Thymus (tissue), 11 donors: Measurements from ENCODE around the gene RGR. TPM values are rescaled to one million over a fixed set of nuclear protein-coding genes. Genes with fewer than 3 reads are reported as not detected.
"Not testable (repeated sequence)": the region's sequence is repeated elsewhere in the genome, so short reads cannot be mapped to it uniquely, and the experiment has no call there.

Experiments
- DNase-seq, 9 donors: peaks; one replicate each; pipeline ENCODE4 v3.0.0-alpha.2; 2013; ENCODE audit warnings: low spot score in 9 of 9, low read depth in 6 of 9, missing footprints in 1 of 9
- H3K27ac ChIP-seq, 2 donors: one replicate each; pipeline ENCODE4 v1.5.1; 2013; ENCODE audit warnings: control low read depth in 1 of 2, low read depth in 1 of 2, low read length in 1 of 2, mild to moderate bottlenecking in 1 of 2, moderate library complexity in 1 of 2
- H3K27me3 ChIP-seq, 2 donors: one replicate each; pipeline ENCODE4 v1.5.1; 2013; ENCODE audit warnings: low read length in 1 of 2; ENCODE audit not compliant: control insufficient read depth in 2 of 2, insufficient read depth in 1 of 2
- H3K36me3 ChIP-seq, 2 donors: one replicate each; pipeline ENCODE4 v1.5.1; 2013; ENCODE audit warnings: low read length in 1 of 2, mild to moderate bottlenecking in 1 of 2, moderate library complexity in 1 of 2; ENCODE audit not compliant: control insufficient read depth in 2 of 2, insufficient read depth in 2 of 2
- H3K4me1 ChIP-seq, 2 donors: one replicate each; pipeline ENCODE4 v1.5.1; 2013; ENCODE audit warnings: low read length in 2 of 2; ENCODE audit not compliant: control insufficient read depth in 2 of 2, insufficient read depth in 2 of 2
- H3K4me3 ChIP-seq, 2 donors: one replicate each; pipeline ENCODE4 v1.5.1; 2013; ENCODE audit warnings: low read length in 2 of 2, control low read depth in 1 of 2, mild to moderate bottlenecking in 1 of 2
- H3K9me3 ChIP-seq, 2 donors: one replicate each; pipeline ENCODE4 v1.5.1; 2013; ENCODE audit warnings: low read length in 1 of 2, mild to moderate bottlenecking in 1 of 2; ENCODE audit not compliant: control insufficient read depth in 2 of 2, insufficient read depth in 1 of 2
- WGBS: extraction: QIAGEN DNeasy Blood & Tissue Kit; methylation state at CpG from one replicate; pipeline ENCODE4 v1.1.7; 2013; 5-methylcytosine and 5-hydroxymethylcytosine counted together
- polyA plus RNA-seq: library from polyadenylated mRNA; stranded (reverse); fragments of 200-250 nt; gene quantifications from one replicate; pipeline ENCODE4 v1.2.3, GENCODE V29; 2013
- total RNA-seq: library from RNA; stranded (reverse); fragments of 120-200 nt; gene quantifications from one replicate; pipeline ENCODE4 v1.2.4, GENCODE V29; 2013
- donor health status: healthy.

Gene RGR
- total and polyA plus RNA-seq, 2 donors = 0.18 TPM; not detected in 1

DNA sequence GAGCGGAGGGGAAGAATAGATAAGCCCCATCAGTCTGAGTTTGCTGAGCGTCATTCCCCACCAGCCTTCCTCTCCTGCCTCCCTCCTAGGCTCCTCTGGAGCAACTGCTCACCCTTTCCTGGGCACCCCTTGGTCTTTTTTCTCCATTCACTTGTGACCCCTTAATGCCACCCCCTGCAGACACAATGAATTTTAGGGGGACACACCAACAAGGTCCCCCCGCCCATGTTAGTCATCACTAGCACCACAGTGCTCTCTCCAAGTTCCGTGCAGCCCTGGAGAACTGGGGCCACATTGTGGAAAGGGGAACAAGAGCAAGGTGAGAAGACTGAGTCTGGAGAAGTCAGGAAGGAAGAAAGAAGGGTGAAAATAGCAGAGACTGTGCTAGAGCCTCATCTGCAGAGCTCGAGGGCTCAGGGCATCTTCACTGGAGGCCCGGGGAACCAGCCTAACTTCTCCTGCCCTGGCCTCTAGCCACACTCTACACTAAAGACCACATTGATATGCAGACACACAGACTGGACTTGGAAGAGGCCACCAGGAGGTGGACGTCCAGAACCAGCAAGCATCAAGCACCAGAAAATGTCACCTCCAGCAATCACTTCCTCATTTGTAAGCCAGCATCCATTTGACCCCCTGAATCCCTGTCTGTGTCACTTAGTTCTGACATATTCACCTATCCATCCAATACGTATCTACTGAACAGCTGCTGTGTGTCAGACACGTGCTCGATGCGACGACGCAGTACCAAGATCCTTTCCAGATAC is 17.5 kb downstream of the RGR start:
- Histone ChIP-seq H3K27ac (no peak overlapping the region), H3K27me3 (peaks cover 0 to 13% of the 10 kb centered on the region in 2 donors), H3K9me3 (no peaks in the 10 kb centered on the region), H3K4me3 (no peak overlapping the region), H3K4me1 (no peaks in the 10 kb centered on the region), H3K36me3 (no peaks in the 10 kb centered on the region)
- 88% methylated on average over 13 of the region's 13 CpGs for WGBS
- DNase-seq = no peak

DNA sequence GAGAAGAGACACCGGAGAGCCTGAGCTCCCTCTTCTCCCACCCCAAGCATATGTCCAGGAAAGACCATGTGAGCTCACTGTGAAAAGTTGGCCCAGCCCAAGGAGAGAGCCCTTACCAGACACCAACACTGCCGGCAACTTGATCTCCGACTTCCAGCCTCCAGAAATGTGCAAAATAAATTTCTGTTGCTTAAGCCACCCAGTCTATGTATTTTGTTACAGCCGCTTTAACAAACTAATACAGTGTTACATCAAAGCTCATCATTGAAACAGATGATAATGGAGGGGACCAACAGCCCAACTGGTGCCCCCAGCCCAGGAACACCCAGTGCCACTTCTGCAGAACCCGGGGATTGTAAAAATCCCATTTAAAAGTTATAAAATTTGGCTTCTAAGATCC is 18.9 kb downstream of the RGR start:
- Histone ChIP-seq H3K4me3 (no peak overlapping the region), H3K36me3 (no peaks in the 10 kb centered on the region), H3K27ac (no peak overlapping the region), H3K27me3 (peaks cover 0 to 9% of the 10 kb centered on the region in 2 donors), H3K4me1 (no peaks in the 10 kb centered on the region), H3K9me3 (no peaks in the 10 kb centered on the region)
- DNase-seq = no peak
- 94% methylated on average over 5 of the region's 5 CpGs for WGBS

GRCh38 chr10:84264611-84265141 is 19.8 kb downstream of the RGR start:
- no peak overlapping the region for H3K4me3 ChIP-seq
- H3K27me3 ChIP-seq = peaks cover 0 to 9% of the 10 kb centered on the region in 2 donors
- WGBS = 8% methylated on average over 11 of the region's 11 CpGs
- DNase-seq = peak in 8 of 9 donors; percentile 29 to 72 (median 40)
- no peak overlapping the region for H3K27ac ChIP-seq
- H3K9me3 ChIP-seq = no peaks in the 10 kb centered on the region
- no peaks in the 10 kb centered on the region for H3K36me3 ChIP-seq
- no peaks in the 10 kb centered on the region for H3K4me1 ChIP-seq

DNA sequence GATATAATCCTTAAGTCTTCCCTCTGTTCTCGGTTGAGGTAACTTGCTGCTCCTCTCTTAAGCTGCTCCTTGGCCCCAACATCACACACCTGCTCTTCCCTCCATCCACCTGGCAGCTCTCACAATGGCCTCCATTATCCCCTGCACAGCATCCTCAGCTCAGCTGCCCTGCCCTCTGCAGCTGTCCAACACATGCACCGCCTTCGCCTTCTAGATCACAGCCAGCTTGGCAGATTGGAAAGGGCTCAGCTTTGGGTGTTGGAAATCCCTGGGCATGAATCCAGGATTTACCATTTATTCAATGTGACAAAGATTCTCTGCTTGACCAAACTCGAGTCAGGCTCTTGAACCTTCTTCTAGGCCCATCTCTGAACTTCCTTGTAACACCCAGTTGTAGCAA is 20.6 kb downstream of the RGR start:
- Histone ChIP-seq H3K4me1 (peaks cover under 1 to 1% of the 10 kb centered on the region in 2 donors), H3K27me3 (peaks cover 0 to 9% of the 10 kb centered on the region in 2 donors), H3K9me3 (no peaks in the 10 kb centered on the region), H3K27ac (no peak overlapping the region), H3K36me3 (no peaks in the 10 kb centered on the region), H3K4me3 (no peak overlapping the region)
- 94% methylated on average over 4 of the region's 4 CpGs for WGBS
- DNase-seq = no peak

GRCh38 chr10:84267503-84268126 is 22.8 kb downstream of the RGR start:
- peak in 6 of 9 donors; percentile 20 to 70 (median 45) for DNase-seq
- Histone ChIP-seq H3K4me3 (no peak overlapping the region), H3K27ac (no peak overlapping the region), H3K36me3 (no peaks in the 10 kb centered on the region), H3K27me3 (peaks cover 0 to 9% of the 10 kb centered on the region in 2 donors), H3K9me3 (no peaks in the 10 kb centered on the region), H3K4me1 (peaks cover 3 to 4% of the 10 kb centered on the region in 2 donors)
- WGBS = 56% methylated on average over 7 of the region's 7 CpGs

DNA sequence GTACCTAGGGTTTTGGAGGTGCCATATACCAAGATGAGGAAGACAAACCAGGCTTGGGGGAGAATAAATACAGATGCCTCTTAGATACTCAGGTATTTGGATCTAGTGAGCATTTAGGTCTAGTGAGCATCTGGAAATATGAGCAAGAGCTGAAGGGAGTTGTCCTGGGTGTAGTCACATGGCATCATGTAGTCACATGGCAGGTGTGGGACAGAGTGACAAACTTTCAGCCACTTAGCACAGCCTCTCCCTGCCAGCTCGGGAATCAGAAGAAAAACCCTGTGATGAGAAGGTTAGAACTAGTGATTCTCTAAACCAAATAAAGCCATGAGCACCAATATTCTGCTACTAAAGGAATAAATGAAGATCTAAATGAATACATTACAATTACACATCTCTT is 24.3 kb downstream of the RGR start:
- H3K27ac ChIP-seq = no peak overlapping the region
- no peaks in the 10 kb centered on the region for H3K9me3 ChIP-seq
- H3K36me3 ChIP-seq = no peaks in the 10 kb centered on the region
- DNase-seq = no peak
- H3K4me1 ChIP-seq = peaks cover 3 to 4% of the 10 kb centered on the region in 2 donors
- WGBS = 93% methylated on average over 1 of the region's 1 CpG
- H3K4me3 ChIP-seq = no peak overlapping the region
- H3K27me3 ChIP-seq = peaks cover 0 to 4% of the 10 kb centered on the region in 2 donors

DNA sequence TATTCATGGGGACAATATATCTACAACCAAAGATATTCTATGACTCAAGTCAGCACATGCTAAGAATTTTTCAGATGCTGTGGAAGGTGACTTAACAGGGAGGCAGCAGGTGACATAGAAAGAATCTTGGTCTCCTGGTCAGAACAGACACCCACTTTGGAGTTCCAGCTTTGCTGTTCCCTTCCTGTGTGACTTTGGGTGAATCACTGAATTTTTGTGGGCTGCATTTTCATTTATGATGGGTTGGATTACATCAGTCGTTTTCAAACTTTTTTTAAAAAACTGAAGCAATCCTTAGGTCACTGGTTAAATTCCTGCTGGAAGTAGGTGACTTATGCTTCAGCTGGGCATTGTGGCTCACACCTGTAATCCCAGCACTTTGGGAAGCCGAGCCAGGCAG is 24.9 kb downstream of the RGR start:
- H3K9me3 ChIP-seq = no peaks in the 10 kb centered on the region
- 88% methylated on average over 2 of the region's 2 CpGs for WGBS
- DNase-seq = no peak

GRCh38 chr10:84270708-84271107 is 25.9 kb downstream of the RGR start:
- Histone ChIP-seq H3K9me3 (no peaks in the 10 kb centered on the region), H3K4me3 (no peak overlapping the region), H3K36me3 (no peaks in the 10 kb centered on the region), H3K27me3 (peaks cover 0 to 8% of the 10 kb centered on the region in 2 donors), H3K27ac (no peak overlapping the region), H3K4me1 (peaks cover 3 to 4% of the 10 kb centered on the region in 2 donors)
- DNase-seq = peak in 1 of 9 donors; percentile 15
- WGBS = 17% methylated on average over 1 of the region's 1 CpG

More for the DNA sequence above, 24.9 kb downstream of the RGR start:
- Histone ChIP-seq H3K27ac (no peak overlapping the region), H3K36me3 (no peaks in the 10 kb centered on the region), H3K27me3 (peaks cover 0 to 4% of the 10 kb centered on the region in 2 donors), H3K4me1 (peaks cover 3 to 4% of the 10 kb centered on the region in 2 donors), H3K4me3 (no peak overlapping the region)

GRCh38 chr10:84279876-84280475 is 35.1 kb downstream of the RGR start:
- 85% methylated on average over 30 of the region's 31 CpGs for WGBS
- not testable (repeated sequence) for H3K27me3 ChIP-seq, H3K4me3 ChIP-seq, H3K36me3 ChIP-seq, H3K27ac ChIP-seq, H3K4me1 ChIP-seq, DNase-seq, H3K9me3 ChIP-seq
